PC-3 (cell line): ENCODE measurements around the gene PTPN14. TPM values are rescaled to one million over a fixed set of nuclear protein-coding genes. Genes with fewer than 3 reads are reported as not detected.
"Not testable (repeated sequence)": the region's sequence is repeated elsewhere in the genome, so short reads cannot be mapped to it uniquely, and the experiment has no call there.

ENCODE experiments used
- ATAC-seq: fragments of 200-7000 bp; cut with Tn5 transposase; 2 replicates; pipeline ENCODE4 v1.9.1; 2020; ENCODE audit warnings: mild to moderate bottlenecking, moderate library complexity
- Bru-seq: library from RNA; stranded (reverse); fragments of 400-500 nt; gene quantifications from one replicate; lab custom pipeline; 2021; lab: Mats Ljungman, UMichigan
- BruChase-seq, 2 experiments: library from RNA; stranded (reverse); fragments of 400-500 nt; gene quantifications; one replicate each; lab custom pipeline; 2021; lab: Mats Ljungman, UMichigan
- BruUV-seq: library from RNA; stranded (reverse); fragments of 400-500 nt; replicated peaks from 2 replicates; lab custom pipeline; 2021; lab: Mats Ljungman, UMichigan
- CTCF ChIA-PET: fragments of 300-600 bp; sonication (Branson Sonifier 250); formaldehyde crosslinking; loops from one replicate; lab custom pipeline; 2022; ENCODE audit warnings: antibody characterized with exemption; lab: Charles Lee
- POLR2A ChIA-PET: fragments of 300-600 bp; sonication (Branson Sonifier 250); formaldehyde crosslinking; loops from one replicate; lab custom pipeline; 2022; ENCODE audit warnings: antibody characterized with exemption; ENCODE audit not compliant: unreplicated experiment; lab: Charles Lee
- DNase-seq: peaks from one replicate; pipeline ENCODE4 v3.0.0-alpha.2; 2015
- H2AFZ ChIP-seq: fragments of 300-600 bp; sonication (generic); 2 replicates; pipeline ENCODE4 v1.6.0; 2016; ENCODE audit warnings: antibody characterized with exemption, low read length
- H3F3A ChIP-seq: fragments of 300-600 bp; sonication (generic); one replicate; pipeline ENCODE4 v1.6.0; 2017; ENCODE audit warnings: antibody characterized with exemption, low read length, control low read depth, mild to moderate bottlenecking; ENCODE audit not compliant: unreplicated experiment
- H3K27ac ChIP-seq: fragments of 300-600 bp; sonication (generic); 2 replicates; pipeline ENCODE4 v1.5.1; 2016; ENCODE audit warnings: mild to moderate bottlenecking, low read length
- H3K27me3 ChIP-seq: fragments of 300-600 bp; sonication (generic); 2 replicates; pipeline ENCODE4 v1.6.1; 2016; ENCODE audit warnings: low read length, mixed read lengths
- H3K36me3 ChIP-seq: fragments of 300-600 bp; sonication (generic); 2 replicates; pipeline ENCODE4 v1.6.1; 2016; ENCODE audit warnings: low read depth, mixed run types, low read length, mixed read lengths
- H3K4me1 ChIP-seq: fragments of 300-600 bp; sonication (generic); 2 replicates; pipeline ENCODE4 v1.5.1; 2016; ENCODE audit warnings: low read length; ENCODE audit not compliant: insufficient read depth
- H3K4me2 ChIP-seq: fragments of 300-600 bp; sonication (generic); 2 replicates; pipeline ENCODE4 v1.6.0; 2016; ENCODE audit warnings: low read length
- H3K4me3 ChIP-seq: fragments of 300-600 bp; sonication (generic); 2 replicates; pipeline ENCODE4 v1.5.1; 2016; ENCODE audit warnings: mild to moderate bottlenecking, low read length, mixed read lengths
- H3K79me2 ChIP-seq: fragments of 300-600 bp; sonication (generic); 2 replicates; pipeline ENCODE4 v1.6.1; 2017; ENCODE audit warnings: low read length, mixed read lengths
- H3K9ac ChIP-seq: fragments of 300-600 bp; sonication (generic); 2 replicates; pipeline ENCODE4 v1.6.0; 2016; ENCODE audit warnings: mild to moderate bottlenecking, low read length
- H3K9me2 ChIP-seq: fragments of 300-600 bp; sonication (generic); replicated peaks from 2 replicates; pipeline ENCODE4 v1.6.1; 2016; ENCODE audit warnings: mixed run types, low read length, mixed read lengths
- H3K9me3 ChIP-seq: fragments of 300-600 bp; sonication (generic); 2 replicates; pipeline ENCODE4 v1.6.1; 2016; ENCODE audit warnings: low read length, mixed read lengths
- H4K20me1 ChIP-seq: fragments of 300-600 bp; sonication (generic); 2 replicates; pipeline ENCODE4 v1.6.1; 2016; ENCODE audit warnings: low read length, mixed read lengths
- CTCF ChIP-seq: fragments of 300-600 bp; sonication (generic); conservative IDR thresholded peaks from 2 replicates; pipeline ENCODE4 v1.5.1; 2017; ENCODE audit warnings: antibody characterized with exemption, low read depth, mild to moderate bottlenecking, low read length
- EZH2 ChIP-seq: fragments of 300-600 bp; sonication (generic); IDR thresholded peaks from one replicate; pipeline ENCODE4 v1.6.1; 2017; ENCODE audit warnings: antibody characterized with exemption, mild to moderate bottlenecking, low read length; ENCODE audit not compliant: unreplicated experiment
- EZH2phosphoT487 ChIP-seq: fragments of 300-600 bp; sonication (generic); IDR thresholded peaks from 2 replicates; pipeline ENCODE4 v1.6.1; 2018; ENCODE audit warnings: mild to moderate bottlenecking, antibody characterized with exemption, low read length, borderline replicate concordance
- intact Hi-C: fragments of 100-400 bp; cut with micrococcal nuclease; formaldehyde crosslinking; loops from 2 replicates; pipeline ENCODE4 v1.9.0; 2023
- long read RNA-seq: library from polyadenylated mRNA; unstranded; transcript quantifications from one replicate; pipeline ENCODE4 v2.0.0, GENCODE V29; 2021; ENCODE audit not compliant: unreplicated experiment
- total RNA-seq: library from RNA; depleted of rRNA; stranded (reverse); fragments of >200 nt; gene quantifications from 2 replicates; pipeline ENCODE4 v1.2.3, GENCODE V29; 2014; rRNA removed

The PTPN14 gene
- total RNA-seq (12.6 and 17.1 TPM in 2 replicates), Bru-seq, nascent RNA (percentile 95 among the genes with signal in this experiment), BruChase-seq, experiment 1, labeled RNA remaining after a 6-hour chase (percentile 84 among the genes with signal in this experiment), BruChase-seq, experiment 2, labeled RNA remaining after a 2-hour chase (percentile 86 among the genes with signal in this experiment)
- long read RNA-seq, full-length matches to known transcripts, result 9 of 94 reads
- long read RNA-seq, partial matches to known transcripts, result 32 of 94 reads
- long read RNA-seq, other reads (novel, unspliced or antisense), result 53 of 94 reads

GRCh38 chr1:214551436-214552173 is at the start of gene PTPN14:
PTPN14 (minus strand) TSS chr1:214551602; CDS start chr1:214464803, 86,799 bp downstream.
- Histone ChIP-seq H3K27ac (peak within 1 kb of the TSS; percentile 95), H3K79me2 (peaks cover 47% of the 10 kb centered on the region), H4K20me1 (peaks cover 29% of the 10 kb centered on the region; the same call in 1 of the 2 replicates), H3F3A (no peaks in the 10 kb centered on the region), H3K4me2 (peak within 1 kb of the TSS; percentile 97), H3K36me3 (no peaks in the 10 kb centered on the region), H3K9ac (peak within 1 kb of the TSS; percentile 89), H3K9me2 (no peaks in the 10 kb centered on the region), H2AFZ (peak within 1 kb of the TSS; percentile 94), H3K4me3 (peak within 1 kb of the TSS; percentile 88), H3K4me1 (peaks cover 39% of the 10 kb centered on the region), H3K9me3 (no peaks in the 10 kb centered on the region), H3K27me3 (no peaks in the 10 kb centered on the region)
- BruUV-seq, result no TSS peak
- intact Hi-C loops, result loop anchor here (1.0 to 5.0 kb wide), 8 partner anchors 15 to 219 kb away; no protein-coding TSS in a partner anchor
- TF ChIP-seq EZH2 (no peak), CTCF (peak; percentile 52; the same call in 1 of the 2 replicates), EZH2phosphoT487 (no peak)
- ATAC-seq (peak; percentile 71), DNase-seq (peak; percentile 99)
- POLR2A ChIA-PET, result interaction anchor here (0.5 to 1.6 kb wide), 16 partner anchors 13 to 270 kb away, joined by 4 to 25 read pairs (median 6); partner anchors contain the start of gene SMYD2
- CTCF ChIA-PET, result interaction anchor here (0.5 to 1.6 kb wide), 11 partner anchors 15 to 489 kb away, joined by 3 to 11 read pairs (median 4); no protein-coding TSS in a partner anchor

DNA sequence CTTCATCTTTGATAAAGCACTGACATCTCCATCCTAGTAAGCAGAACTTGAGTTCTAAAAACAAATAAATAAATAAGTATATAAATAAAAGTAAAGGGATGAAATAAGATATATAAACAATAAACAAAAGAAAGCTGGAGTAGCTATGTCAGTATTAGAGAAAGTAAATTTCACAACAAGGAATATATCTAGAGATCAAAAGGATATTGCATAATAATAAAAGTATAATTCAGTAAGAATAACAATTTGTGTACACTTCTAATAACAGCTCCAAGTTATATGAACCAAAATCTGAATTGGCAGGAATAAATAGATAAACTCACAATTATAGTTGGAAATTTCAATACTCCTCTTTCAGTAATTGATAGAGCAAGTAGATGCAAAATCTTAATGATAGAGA is 41.8 kb upstream of the PTPN14 start:
- ChIA-PET POLR2A (no interaction called here), CTCF (no interaction called here)
- no peak for TF ChIP-seq EZH2phosphoT487
- no peak for TF ChIP-seq EZH2
- TF ChIP-seq CTCF, result no peak

DNA sequence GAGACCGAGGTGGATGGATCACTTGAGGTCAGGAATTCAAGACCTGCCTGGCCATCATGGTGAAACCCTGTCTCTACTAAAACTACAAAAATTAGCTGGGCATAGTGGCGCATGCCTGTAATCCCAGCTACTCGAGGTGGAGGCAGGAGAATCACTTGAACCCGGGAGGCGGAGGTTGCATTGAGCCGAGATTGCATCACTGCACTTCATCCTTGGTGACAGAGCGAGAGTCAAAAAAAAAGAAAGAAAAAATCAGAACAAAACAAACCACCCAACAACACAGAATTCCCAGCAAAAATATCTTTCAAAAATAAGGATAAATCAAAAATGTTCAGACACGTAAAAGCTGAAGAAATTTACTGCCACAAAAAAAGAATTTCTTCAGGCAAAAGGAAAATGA is 40.5 kb upstream of the PTPN14 start:
- H3K4me3 ChIP-seq, H2AFZ ChIP-seq, H3K27me3 ChIP-seq, BruUV-seq, DNase-seq, H3K9me3 ChIP-seq, H3K36me3 ChIP-seq, H3K4me1 ChIP-seq, POLR2A ChIA-PET, H3K79me2 ChIP-seq, H3K27ac ChIP-seq, H4K20me1 ChIP-seq, H3K9me2 ChIP-seq, ATAC-seq, H3F3A ChIP-seq, H3K4me2 ChIP-seq, H3K9ac ChIP-seq: not testable (repeated sequence)
- intact Hi-C loops, result loop anchor here (2.0 kb wide), 1 partner anchor 377 kb away; no protein-coding TSS in a partner anchor
- CTCF ChIA-PET, result interaction anchor here (0.7 to 2.0 kb wide), 2 partner anchors 203 to 260 kb away, joined by 4 to 5 read pairs; no protein-coding TSS in a partner anchor

More for the DNA sequence above, 41.8 kb upstream of the PTPN14 start:
- H2AFZ ChIP-seq, result no peak overlapping the region
- H3K27me3 ChIP-seq, result no peaks in the 10 kb centered on the region
- H3K36me3 ChIP-seq, result no peaks in the 10 kb centered on the region
- H3K9me2 ChIP-seq, result no peaks in the 10 kb centered on the region
- H4K20me1 ChIP-seq, result no peaks in the 10 kb centered on the region
- H3K27ac ChIP-seq, result no peak overlapping the region
- BruUV-seq, result no TSS peak
- no peaks in the 10 kb centered on the region for H3F3A ChIP-seq
- intact Hi-C loops, result no loop called here
- ATAC-seq (no peak), DNase-seq (no peak)
- H3K4me2 ChIP-seq, result no peak overlapping the region
- no peak overlapping the region for H3K9ac ChIP-seq
- H3K9me3 ChIP-seq, result no peaks in the 10 kb centered on the region
- H3K4me1 ChIP-seq, result no peaks in the 10 kb centered on the region
- no peaks in the 10 kb centered on the region for H3K79me2 ChIP-seq
- H3K4me3 ChIP-seq, result no peak overlapping the region
